HEK293T (cell line): Measurements from ENCODE around the gene DGKD.

Experiments
- CTCF ChIA-PET: fragments of 350-600 bp; formaldehyde crosslinking; extraction: SDS; loops from one replicate; lab custom pipeline; 2021; ENCODE audit warnings: antibody characterized with exemption, inconsistent platforms; lab: Yijun Ruan, JAX
- POLR2A ChIA-PET: fragments of 350-600 bp; formaldehyde crosslinking; extraction: SDS; loops from one replicate; lab custom pipeline; 2020; ENCODE audit warnings: antibody characterized with exemption, inconsistent platforms; lab: Yijun Ruan, JAX
- DNase-seq: peaks from one replicate; pipeline ENCODE4 v3.0.0; 2012; ENCODE audit warnings: mixed read lengths; ENCODE audit errors: extremely low spot score
- ARNT ChIP-seq: fragments of 450-650 bp; IDR thresholded peaks from 2 replicates; pipeline ENCODE4 v1.6.1; 2017; ENCODE audit warnings: mild to moderate bottlenecking
- BHLHE40 ChIP-seq: fragments of 450-650 bp; IDR thresholded peaks from 2 replicates; pipeline ENCODE4 v1.6.1; 2016; ENCODE audit warnings: mild to moderate bottlenecking, moderate library complexity, borderline replicate concordance
- CTBP1 ChIP-seq: fragments of 450-650 bp; IDR thresholded peaks from 2 replicates; pipeline ENCODE4 v1.6.1; 2016; ENCODE audit warnings: borderline replicate concordance
- ELF4 ChIP-seq: fragments of 450-650 bp; IDR thresholded peaks from 2 replicates; pipeline ENCODE4 v1.6.1; 2017; ENCODE audit warnings: antibody characterized with exemption
- FOXA1 ChIP-seq: fragments of 450-650 bp; IDR thresholded peaks from 2 replicates; pipeline ENCODE4 v1.6.1; 2016; ENCODE audit warnings: mild to moderate bottlenecking
- FOXK2 ChIP-seq: fragments of 450-650 bp; IDR thresholded peaks from 2 replicates; pipeline ENCODE4 v1.6.1; 2016; ENCODE audit warnings: mild to moderate bottlenecking
- FOXM1 ChIP-seq: fragments of 450-650 bp; IDR thresholded peaks from 2 replicates; pipeline ENCODE4 v1.6.1; 2017; ENCODE audit warnings: mild to moderate bottlenecking, borderline replicate concordance
- HDGF ChIP-seq: fragments of 450-650 bp; IDR thresholded peaks from 2 replicates; pipeline ENCODE4 v1.6.1; 2017; ENCODE audit warnings: antibody characterized with exemption, borderline replicate concordance
- L3MBTL2 ChIP-seq: fragments of 450-650 bp; conservative IDR thresholded peaks from 2 replicates; pipeline ENCODE4 v1.6.1; 2016; ENCODE audit warnings: mild to moderate bottlenecking
- LEF1 ChIP-seq: fragments of 450-650 bp; IDR thresholded peaks from 2 replicates; pipeline ENCODE4 v1.6.1; 2017; ENCODE audit warnings: mild to moderate bottlenecking, borderline replicate concordance
- NFRKB ChIP-seq: fragments of 450-650 bp; IDR thresholded peaks from 2 replicates; pipeline ENCODE4 v1.6.1; 2016; ENCODE audit warnings: mild to moderate bottlenecking, moderate library complexity
- SP1 ChIP-seq: fragments of 450-650 bp; IDR thresholded peaks from 2 replicates; pipeline ENCODE4 v1.6.1; 2017
- SUZ12 ChIP-seq: fragments of 450-650 bp; IDR thresholded peaks from 2 replicates; pipeline ENCODE4 v1.6.1; 2016; ENCODE audit warnings: mild to moderate bottlenecking
- TARDBP ChIP-seq: fragments of 450-650 bp; IDR thresholded peaks from 2 replicates; pipeline ENCODE4 v1.6.1; 2016
- ZNF384 ChIP-seq: fragments of 450-650 bp; IDR thresholded peaks from 2 replicates; pipeline ENCODE4 v1.6.1; 2016
- TF ChIP-seq, protein P1 (sequence below): fragments of 450-650 bp; IDR thresholded peaks from 2 replicates; pipeline ENCODE4 v1.6.1; 2016

Gene DGKD

DNA sequence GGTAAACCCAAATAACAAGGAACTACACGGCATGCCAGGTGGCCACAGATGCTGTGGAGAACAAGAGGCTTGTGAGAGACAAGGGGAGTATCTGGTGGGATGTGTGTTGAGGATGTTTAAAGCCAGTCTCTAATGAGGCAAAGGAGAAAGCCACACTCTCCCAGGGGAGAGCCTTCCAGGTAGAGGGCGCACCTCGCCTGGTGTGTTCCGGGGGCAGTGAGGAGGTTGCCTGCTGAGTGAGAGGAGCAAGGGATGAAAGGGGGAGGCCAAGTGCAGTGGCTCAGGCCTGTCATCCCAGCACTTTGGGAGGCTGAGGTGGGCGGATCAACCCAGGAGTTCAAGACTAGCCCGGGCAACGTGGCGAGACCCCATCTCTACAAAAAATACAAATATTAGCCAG is 30.4 kb upstream of the DGKD start:
- no peak for DNase-seq
- ChIA-PET POLR2A (no interaction called here), CTCF (no interaction called here)
- no peak for TF ChIP-seq ELF4
- no peak for TF ChIP-seq BHLHE40
- TF ChIP-seq L3MBTL2, result no peak
- TF ChIP-seq FOXA1, result no peak
- TF ChIP-seq CTBP1, result no peak
- TF ChIP-seq, protein P1, sequence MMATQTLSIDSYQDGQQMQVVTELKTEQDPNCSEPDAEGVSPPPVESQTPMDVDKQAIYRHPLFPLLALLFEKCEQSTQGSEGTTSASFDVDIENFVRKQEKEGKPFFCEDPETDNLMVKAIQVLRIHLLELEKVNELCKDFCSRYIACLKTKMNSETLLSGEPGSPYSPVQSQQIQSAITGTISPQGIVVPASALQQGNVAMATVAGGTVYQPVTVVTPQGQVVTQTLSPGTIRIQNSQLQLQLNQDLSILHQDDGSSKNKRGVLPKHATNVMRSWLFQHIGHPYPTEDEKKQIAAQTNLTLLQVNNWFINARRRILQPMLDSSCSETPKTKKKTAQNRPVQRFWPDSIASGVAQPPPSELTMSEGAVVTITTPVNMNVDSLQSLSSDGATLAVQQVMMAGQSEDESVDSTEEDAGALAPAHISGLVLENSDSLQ, result no peak
- TF ChIP-seq SP1, result no peak
- TF ChIP-seq TARDBP, result no peak
- no peak for TF ChIP-seq LEF1
- no peak for TF ChIP-seq NFRKB
- TF ChIP-seq FOXM1, result no peak
- no peak for TF ChIP-seq HDGF
- TF ChIP-seq ZNF384, result no peak

DNA sequence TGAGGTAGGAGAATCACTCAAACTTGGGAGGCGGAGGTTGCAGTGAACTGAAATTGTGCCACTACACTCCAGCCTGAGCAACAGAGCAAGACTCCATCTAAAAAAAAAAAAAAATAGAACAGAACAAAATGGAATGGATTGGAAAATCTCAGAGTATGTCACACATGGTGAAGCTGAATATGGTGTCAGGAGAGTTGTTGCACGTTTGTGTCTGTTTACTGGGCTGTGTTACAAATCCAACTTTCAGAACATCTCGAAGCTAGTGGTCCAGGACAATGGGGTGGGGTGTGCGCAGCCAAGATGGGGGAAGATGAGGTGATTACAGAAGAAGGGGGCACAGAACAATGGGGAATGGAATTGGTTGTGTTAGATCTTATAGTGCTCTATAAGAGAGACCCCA is 29.0 kb upstream of the DGKD start:
- TF ChIP-seq FOXA1 (no peak), ARNT (no peak), SP1 (no peak), CTBP1 (no peak), LEF1 (no peak), L3MBTL2 (no peak), FOXM1 (no peak), SUZ12 (no peak), FOXK2 (no peak), ELF4 (no peak), HDGF (no peak), ZNF384 (no peak), NFRKB (no peak), BHLHE40 (no peak), TARDBP (no peak)
- TF ChIP-seq, protein P1, result no peak
- DNase-seq, result no peak
- ChIA-PET CTCF (no interaction called here), POLR2A (no interaction called here)

DNA sequence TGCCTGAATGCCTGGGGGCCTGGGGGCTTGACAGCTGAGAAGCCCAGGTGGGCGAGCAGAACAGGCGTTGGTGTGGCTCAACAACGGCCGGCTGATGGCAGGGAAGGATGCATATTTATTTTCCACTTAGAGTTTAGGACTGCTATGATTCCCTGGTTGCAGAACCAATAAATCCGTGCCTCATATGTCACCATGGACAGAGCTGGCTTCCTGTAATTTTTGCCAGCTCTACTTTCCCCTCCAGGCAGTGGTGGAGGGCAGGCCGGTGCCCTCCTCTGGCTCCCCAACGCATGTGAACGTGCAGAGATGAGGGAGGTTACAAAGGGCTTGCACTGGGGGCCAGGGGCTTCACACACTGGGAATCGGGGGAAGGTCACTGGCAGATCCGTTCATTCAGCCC is 28.5 kb upstream of the DGKD start:
- ChIA-PET POLR2A (no interaction called here), CTCF (no interaction called here)
- TF ChIP-seq TARDBP (no peak), ZNF384 (no peak), SUZ12 (no peak)
- no peak for DNase-seq

DNA sequence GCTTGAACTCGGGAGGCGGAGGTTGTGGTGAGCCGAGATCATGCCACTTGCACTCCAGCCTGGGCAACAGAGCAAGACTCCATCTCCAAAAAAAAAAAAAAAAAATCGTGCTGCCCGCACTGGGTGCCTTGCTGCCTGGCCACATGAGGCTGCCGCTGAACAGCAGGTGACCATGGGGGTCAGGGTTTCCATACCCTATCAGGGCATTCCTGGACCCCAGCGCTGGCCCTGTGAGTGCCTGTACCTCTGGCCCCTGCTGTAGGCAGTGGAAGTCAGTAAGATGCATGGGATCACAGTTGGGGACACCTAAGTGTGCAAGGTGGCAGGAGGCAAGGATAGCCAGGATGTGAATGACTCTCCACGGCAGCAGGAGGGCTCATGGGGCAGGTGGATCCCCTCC is 27.8 kb upstream of the DGKD start:
- no peak for DNase-seq
- ChIA-PET POLR2A (no interaction called here), CTCF (no interaction called here)
- TF ChIP-seq ELF4 (no peak), LEF1 (no peak), FOXK2 (no peak), BHLHE40 (no peak), FOXA1 (no peak), CTBP1 (no peak), ZNF384 (no peak), ARNT (no peak), SUZ12 (no peak)
- TF ChIP-seq, protein P1, result no peak

DNA sequence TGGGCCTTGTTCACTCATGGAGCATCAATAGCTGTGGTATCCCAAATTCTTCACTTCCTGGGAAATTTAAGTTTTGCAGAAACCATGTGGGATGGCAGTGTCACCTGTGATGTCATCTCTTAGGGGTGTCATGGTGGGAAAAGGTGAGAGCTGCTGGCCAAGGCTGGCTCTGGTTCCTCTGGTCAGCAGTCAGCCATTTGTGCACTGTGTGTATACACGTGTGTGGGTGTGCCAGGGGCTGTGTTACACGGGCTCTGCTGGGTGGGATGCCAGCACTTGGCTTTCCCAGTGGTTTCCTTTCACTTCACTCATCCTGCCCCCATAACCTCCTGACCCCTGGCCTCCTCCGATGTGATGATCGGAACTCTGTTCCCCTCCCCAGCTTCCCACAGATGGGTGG is 25.4 kb upstream of the DGKD start:
- POLR2A ChIA-PET, result no interaction called here
- CTCF ChIA-PET, result no interaction called here

More for the DNA sequence above, 25.4 kb upstream of the DGKD start:
- TF ChIP-seq ELF4 (no peak), HDGF (no peak), TARDBP (no peak), FOXA1 (no peak), ZNF384 (no peak), FOXM1 (no peak), FOXK2 (no peak), SP1 (no peak), SUZ12 (no peak), L3MBTL2 (no peak), CTBP1 (no peak)
- TF ChIP-seq, protein P1, result no peak
- no peak for DNase-seq
